Activated gamma-delta T cell (primary cell): ENCODE measurements around the gene E2F1.
A peak's percentile ranks its signal among the peaks of the same experiment; 100 is the strongest.

ENCODE experiments used
- DNase-seq: peaks from one replicate; lab custom pipeline; 2025; lab: John Stamatoyannopoulos, UW

The E2F1 gene

DNA sequence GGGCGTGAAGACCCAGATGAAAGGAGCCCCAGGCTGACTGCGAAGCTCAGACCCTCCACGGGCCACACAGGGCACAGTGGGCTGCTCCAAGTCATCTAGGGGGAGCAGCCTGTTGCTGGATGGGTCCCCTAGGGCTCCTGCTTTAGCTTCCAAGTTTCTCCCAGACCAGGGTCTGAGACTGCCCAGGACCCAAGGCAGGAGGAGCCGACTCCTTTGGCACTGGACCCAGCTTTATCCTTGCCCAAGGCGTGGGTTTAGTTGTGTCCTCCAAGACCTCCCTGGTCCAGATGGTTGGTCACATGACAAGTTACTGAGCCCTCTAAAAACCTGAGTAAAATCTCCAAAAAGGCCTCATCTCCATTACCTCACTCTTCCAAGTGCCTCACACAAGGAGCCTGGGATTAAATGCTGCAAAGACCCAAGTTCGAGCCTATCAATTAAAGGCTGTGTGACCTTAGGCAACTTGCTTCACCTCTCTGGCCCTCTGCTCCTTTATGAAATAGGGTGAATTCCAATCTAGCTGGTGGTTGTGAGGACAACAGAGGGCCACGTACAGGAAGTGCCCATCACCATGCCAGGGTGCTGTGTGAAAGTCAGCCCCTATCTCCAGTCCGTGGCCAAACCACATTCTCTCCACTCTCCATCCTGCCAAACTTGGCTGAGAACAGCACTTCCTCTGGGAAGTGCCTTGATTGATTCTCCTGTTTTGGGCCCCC lies 14.5 kb downstream of the E2F1 start:
- DNase-seq: no peak

DNA sequence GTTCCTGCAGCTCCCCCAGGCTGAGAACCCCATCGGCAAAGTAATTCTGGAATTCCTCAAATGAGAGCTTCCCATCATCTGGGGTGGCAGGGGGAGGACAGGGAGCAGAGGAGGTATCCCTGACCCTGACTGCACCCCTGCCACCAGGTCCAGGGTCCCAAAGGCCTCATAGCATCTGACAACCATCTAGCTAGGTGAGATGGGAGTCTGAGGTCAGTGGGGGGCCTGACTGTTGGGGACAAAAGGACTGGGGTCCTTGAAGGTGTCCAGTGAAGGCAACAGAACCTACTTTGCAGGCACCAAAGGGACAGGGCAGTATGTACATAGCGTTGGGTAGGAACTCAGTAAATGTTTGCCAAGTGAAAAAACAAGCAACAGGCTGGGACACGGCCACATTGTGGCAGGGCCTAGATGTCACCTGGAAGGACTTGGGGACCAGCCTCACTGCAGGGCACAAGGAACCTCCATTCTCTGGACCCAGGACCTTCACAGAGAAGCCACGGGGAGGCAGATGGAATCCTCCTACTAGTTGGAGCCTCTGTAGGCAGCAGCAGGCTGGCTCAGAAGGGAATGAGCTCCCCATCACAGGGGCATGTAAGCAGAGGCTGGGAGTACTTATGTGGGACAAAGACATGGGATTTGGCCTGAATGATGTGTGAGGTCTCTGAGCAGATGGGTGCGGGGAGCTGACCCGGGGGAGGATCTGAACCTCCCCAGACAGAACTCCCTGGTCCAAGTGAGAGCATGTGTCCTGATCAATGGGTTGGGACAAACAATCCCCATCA lies 15.3 kb downstream of the E2F1 start:
- DNase-seq: no peak

DNA sequence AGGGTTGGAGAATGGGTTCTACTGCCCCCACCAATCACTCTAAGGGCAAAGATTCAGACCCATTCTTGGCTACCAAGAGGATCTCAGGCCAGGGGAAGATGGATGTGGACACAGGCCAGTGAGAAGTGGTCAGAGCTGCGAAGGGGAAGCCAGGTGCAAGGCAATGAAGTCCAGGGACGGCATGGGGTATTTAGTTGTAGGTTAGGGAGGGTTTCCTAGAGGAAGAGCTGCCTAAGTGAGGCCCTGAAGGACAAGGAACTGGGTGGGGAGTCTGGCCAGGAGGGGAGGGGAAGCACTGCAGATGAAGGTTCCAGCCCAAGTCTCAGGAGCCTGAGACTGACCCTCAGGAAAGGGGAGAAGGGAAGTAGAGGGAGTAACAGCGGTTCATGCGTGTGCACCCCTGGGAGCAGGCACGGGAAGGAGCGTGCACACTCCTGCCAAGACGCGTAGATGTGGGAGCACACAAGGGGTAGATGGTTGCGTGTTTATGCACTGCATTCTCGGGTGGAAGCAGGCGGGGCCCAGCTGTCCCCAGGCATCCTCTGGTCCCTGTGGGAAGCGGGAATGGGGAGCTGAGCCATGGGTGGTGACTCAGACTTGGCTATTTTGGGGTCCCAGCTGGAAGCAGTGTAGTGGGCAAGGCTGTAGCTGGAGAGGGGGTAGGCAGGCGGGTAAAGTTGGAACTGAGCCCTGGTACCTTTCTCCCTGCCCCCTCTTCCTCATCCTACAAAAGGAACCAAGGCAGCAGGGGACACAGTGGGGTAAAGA lies 16.1 kb downstream of the E2F1 start:
- DNase-seq: no peak

DNA sequence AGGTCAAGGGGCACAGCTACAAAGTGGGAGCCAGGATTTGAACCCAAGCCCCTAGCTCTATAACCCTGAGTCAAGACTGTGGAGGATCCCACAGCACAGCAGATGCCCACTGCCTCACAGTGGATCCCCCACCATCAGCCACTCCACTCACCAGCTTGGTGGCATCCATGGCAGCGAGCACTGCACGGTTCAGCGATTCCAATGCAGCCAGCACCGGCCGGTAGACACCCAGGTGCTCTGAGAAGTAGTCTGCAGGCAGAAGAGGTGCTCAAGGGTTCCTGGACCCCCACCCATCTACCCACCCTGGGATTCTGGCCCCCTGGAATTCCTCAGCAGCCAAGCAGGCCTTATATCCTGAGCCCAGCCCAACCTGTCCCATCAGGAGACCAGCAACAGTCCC lies 17.0 kb downstream of the E2F1 start:
- no peak for DNase-seq

- no peak for DNase-seq
Observed at GRCh38 chr20:33668466-33669155, 17.6 kb downstream of the E2F1 start.

- peak; percentile 55 for DNase-seq
Observed at GRCh38 chr20:33667676-33668465, 18.3 kb downstream of the E2F1 start.

DNA sequence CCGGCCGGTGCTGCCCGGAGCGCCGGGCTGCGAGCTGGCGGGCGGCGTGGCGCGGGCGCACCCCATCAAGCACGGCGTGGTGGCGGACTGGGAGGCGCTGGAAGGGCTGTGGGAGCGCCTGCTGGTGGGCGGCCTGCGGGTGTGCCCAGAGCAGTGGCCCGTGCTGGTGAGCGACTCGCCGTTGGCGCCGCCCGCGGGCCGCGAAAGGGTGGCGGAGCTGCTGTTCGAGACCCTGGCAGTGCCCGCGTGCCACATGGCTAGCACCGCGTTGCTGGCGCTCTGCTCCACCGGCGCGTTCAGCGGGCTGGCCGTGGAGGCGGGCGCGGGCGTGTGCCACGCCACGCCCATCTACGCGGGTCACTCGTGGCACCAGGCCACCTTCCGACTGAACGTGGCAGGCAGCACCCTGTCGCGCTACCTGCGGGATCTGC lies 18.9 kb downstream of the E2F1 start:
- DNase-seq: peak; percentile 38

DNA sequence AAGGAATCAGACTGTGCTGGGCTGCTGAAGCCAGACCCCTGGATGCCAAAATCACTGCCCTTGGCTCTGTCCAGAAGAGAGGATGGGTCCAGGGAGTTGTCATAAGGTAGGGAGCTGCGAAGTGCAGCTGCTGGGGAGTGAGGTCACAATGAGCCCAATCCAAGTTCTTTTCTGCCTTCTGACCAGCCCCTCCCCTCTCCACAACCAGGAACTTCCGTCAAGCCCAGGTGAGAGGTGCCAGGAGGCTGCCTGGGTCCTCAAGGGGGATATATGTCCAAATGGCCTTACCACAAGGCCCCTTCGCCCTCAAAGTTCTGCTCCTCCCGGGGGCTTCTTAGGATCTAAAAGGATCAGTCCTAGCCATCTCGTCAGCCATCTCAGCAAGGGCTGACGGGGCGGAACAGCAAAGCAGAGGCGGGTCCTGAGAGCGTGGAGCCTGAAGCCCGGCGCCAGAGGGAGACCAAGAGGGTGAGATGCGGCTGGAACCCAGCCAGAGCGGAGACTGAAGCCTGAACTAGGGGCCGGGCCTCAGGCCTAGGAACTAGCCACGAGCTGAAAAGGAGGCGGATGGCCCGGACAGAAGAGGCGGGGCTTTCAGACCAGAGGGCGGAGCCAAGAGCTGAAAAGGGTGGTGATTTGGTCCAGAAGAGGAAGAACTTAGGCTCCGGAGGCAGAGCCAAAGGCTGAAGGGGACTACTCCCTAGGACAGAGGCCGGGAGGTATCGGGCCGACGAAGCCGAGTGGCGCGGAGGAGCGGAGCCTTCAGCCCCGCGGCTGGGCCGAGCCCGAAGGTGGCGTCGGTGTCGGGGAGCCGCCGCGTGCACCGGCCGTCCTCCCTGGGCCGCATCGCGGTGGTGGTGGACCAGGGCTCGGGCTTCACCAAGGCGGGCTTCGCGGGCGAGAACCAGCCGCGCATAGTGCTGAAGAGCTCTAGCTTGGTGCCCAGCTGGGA lies 19.6 kb downstream of the E2F1 start, which contains the start of gene ACTL10:
Gene ACTL10 (plus strand): TSS at position 651 of the 952 bp plus-strand sequence. CDS start 555 bp downstream, outside the sequence.
- peak; percentile 37 for DNase-seq

DNA sequence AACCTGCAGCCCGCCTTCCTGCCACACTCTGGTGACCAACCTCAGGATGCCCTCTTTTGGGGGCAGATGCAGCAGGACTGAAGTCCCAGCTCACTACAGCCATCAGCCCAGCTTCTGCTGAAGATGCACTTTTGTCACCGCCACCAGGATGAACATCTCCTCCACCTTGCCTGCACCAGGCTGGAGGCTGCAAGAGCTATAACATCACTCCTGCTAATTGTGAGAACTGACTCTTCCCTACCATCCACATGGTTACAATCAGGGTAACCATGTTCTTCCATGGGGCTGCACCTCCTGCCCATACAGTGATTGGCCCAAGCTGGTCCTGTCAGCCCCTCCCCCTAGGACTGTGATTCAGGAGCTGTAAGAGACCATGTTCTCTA lies 21.4 kb downstream of the E2F1 start:
- DNase-seq: no peak

- DNase-seq: no peak
Observed at GRCh38 chr20:33664085-33664761, 22.0 kb downstream of the E2F1 start.

GRCh38 chr20:33663161-33664084 lies 22.8 kb downstream of the E2F1 start:
- peak; percentile 76 for DNase-seq

GRCh38 chr20:33662172-33662571 lies 24.0 kb downstream of the E2F1 start, which contains the start of gene C20orf144:
TSS of gene C20orf144 (plus strand) at chr20:33662327. CDS start at chr20:33662346, 19 bp downstream.
- DNase-seq: no peak

- DNase-seq: no peak
Observed at GRCh38 chr20:33660685-33661058, 25.5 kb downstream of the E2F1 start.

GRCh38 chr20:33660035-33660684 lies 26.0 kb downstream of the E2F1 start:
- DNase-seq: no peak

DNA sequence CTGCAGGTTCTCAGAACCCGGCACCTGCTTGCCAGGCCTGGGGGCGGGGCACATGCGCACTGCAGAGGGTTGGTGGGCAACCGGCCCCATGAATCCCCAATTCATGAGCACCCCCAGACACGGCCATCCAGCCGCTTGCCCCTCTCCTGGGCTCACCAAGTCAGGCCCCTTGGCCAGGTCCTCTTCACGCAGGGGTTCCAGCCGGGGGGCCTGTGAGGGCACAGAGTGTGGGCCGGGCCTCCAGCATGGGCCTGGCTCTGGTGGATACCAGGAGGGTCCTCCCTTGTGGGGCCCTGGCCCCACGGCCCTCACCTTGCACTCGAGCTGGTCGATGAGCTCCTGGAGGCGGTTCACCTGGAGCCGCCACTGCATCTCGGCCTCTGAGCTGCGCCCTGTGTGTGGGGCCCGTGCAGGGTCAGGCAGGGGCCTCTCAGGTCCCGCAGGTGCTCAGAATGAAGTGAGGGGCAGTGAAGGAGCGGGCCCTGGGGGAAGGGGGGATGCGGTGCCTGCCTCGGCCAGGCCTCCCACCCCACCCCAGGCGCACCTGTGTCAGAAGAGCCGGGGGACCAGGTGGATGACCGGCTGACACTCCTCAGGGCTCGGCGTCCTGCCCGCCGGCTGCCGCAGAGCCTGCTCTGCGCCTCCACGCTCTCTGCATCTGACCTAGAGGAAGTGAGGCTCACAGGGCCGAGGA lies 26.7 kb downstream of the E2F1 start:
- no peak for DNase-seq

- no peak for DNase-seq
Observed at GRCh38 chr20:33658929-33659328, 27.3 kb downstream of the E2F1 start.

GRCh38 chr20:33658510-33658909 lies 27.7 kb downstream of the E2F1 start:
- DNase-seq: no peak
